Stimulated activated CD8-positive, alpha-beta memory T cell treated with anti-CD3 and anti-CD28 coated beads, Interleukin-15, amount 100 ng/mL, for 1 hour (primary cell): ENCODE results near the gene RILPL1.
"Not testable (repeated sequence)": the region's sequence is repeated elsewhere in the genome, so short reads cannot be mapped to it uniquely, and the experiment has no call there.

ENCODE experiments used
- DNase-seq: peaks from one replicate; pipeline ENCODE4 v3.0.0-alpha.2; 2020; ENCODE audit warnings: low read depth

The RILPL1 gene

GRCh38 chr12:123530668-123531067 is 2.9 kb downstream of the RILPL1 start:
- DNase-seq = no peak

GRCh38 chr12:123529686-123530085 is 3.8 kb downstream of the RILPL1 start:
- no peak for DNase-seq

GRCh38 chr12:123528858-123529257 is 4.7 kb downstream of the RILPL1 start:
- no peak for DNase-seq

GRCh38 chr12:123526542-123527080 is 6.9 kb downstream of the RILPL1 start:
- no peak for DNase-seq

- no peak for DNase-seq
Measured at GRCh38 chr12:123524378-123524777, 9.1 kb downstream of the RILPL1 start.

- DNase-seq = no peak
Measured at GRCh38 chr12:123523518-123523917, 10.0 kb downstream of the RILPL1 start.

- DNase-seq = no peak
Measured at GRCh38 chr12:123522164-123522563, 11.4 kb downstream of the RILPL1 start.

- no peak for DNase-seq
Measured at GRCh38 chr12:123520567-123521474, 12.7 kb downstream of the RILPL1 start.

- no peak for DNase-seq
Measured at GRCh38 chr12:123519141-123520001, 14.1 kb downstream of the RILPL1 start.

GRCh38 chr12:123516216-123516780 is 17.2 kb downstream of the RILPL1 start:
- no peak for DNase-seq

- not testable (repeated sequence) for DNase-seq
Measured at GRCh38 chr12:123514582-123515221, 18.8 kb downstream of the RILPL1 start.

GRCh38 chr12:123513805-123514204 is 19.7 kb downstream of the RILPL1 start:
- DNase-seq = no peak

- DNase-seq = no peak
Measured at GRCh38 chr12:123512838-123513665, 20.5 kb downstream of the RILPL1 start.

- no peak for DNase-seq
Measured at GRCh38 chr12:123506843-123507236, 26.7 kb downstream of the RILPL1 start.

GRCh38 chr12:123506059-123506842 is 27.3 kb downstream of the RILPL1 start:
- no peak for DNase-seq

- DNase-seq = no peak
Measured at GRCh38 chr12:123502163-123502704, 31.3 kb downstream of the RILPL1 start.

GRCh38 chr12:123499332-123499731 is 34.2 kb downstream of the RILPL1 start:
- no peak for DNase-seq

- DNase-seq = no peak
Measured at GRCh38 chr12:123498126-123498825, 35.2 kb downstream of the RILPL1 start.

GRCh38 chr12:123497065-123497464 is 36.5 kb downstream of the RILPL1 start:
- DNase-seq = no peak
